ENCODE results near the gene MYO5C. TPM values are rescaled to one million over a fixed set of nuclear protein-coding genes. Genes with fewer than 3 reads are reported as not detected.

MYO5C gene
- total RNA-seq, 1 experiment from 2014 or later = 48.1 TPM

DNA sequence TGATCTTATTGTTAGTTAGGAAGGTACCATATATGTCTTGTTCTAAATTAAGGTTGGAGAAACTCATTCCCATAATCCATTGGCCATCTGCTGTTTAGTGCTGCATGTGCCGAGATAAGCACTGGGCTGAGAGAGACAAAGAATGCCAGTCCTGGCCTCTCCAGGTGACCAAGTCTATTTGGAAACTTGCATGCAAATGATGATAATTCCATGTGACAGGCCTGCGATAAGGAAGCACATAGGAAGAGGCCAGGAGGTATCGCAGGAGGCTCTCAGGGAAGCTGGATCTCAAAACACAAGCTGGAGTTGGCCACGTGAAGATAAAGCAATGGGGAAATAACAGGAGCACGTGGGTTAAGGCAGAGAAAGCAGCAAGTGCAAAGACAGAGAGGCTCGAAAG, 39.7 kb downstream of the MYO5C start:
- no peaks in the 10 kb centered on the region for H3K27me3 Mint-ChIP-seq (ENCODE audit: unreplicated experiment)
- peak overlapping the region; percentile 72 for H3K27ac Mint-ChIP-seq (ENCODE audit: unreplicated experiment)
- no peak overlapping the region for H3K4me3 Mint-ChIP-seq (ENCODE audit: low read depth, unreplicated experiment)
- CTCF ChIA-PET = interaction anchor here (1.1 to 2.4 kb wide), 3 partner anchors 15 to 133 kb away, joined by 3 to 9 read pairs (median 3); no protein-coding TSS in a partner anchor
- TF ChIP-seq, protein P1, sequence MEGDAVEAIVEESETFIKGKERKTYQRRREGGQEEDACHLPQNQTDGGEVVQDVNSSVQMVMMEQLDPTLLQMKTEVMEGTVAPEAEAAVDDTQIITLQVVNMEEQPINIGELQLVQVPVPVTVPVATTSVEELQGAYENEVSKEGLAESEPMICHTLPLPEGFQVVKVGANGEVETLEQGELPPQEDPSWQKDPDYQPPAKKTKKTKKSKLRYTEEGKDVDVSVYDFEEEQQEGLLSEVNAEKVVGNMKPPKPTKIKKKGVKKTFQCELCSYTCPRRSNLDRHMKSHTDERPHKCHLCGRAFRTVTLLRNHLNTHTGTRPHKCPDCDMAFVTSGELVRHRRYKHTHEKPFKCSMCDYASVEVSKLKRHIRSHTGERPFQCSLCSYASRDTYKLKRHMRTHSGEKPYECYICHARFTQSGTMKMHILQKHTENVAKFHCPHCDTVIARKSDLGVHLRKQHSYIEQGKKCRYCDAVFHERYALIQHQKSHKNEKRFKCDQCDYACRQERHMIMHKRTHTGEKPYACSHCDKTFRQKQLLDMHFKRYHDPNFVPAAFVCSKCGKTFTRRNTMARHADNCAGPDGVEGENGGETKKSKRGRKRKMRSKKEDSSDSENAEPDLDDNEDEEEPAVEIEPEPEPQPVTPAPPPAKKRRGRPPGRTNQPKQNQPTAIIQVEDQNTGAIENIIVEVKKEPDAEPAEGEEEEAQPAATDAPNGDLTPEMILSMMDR (IDR thresholded peaks at IDR 0.05; ENCODE audit: unreplicated experiment) = no peak
- peaks cover 44% of the 10 kb centered on the region for H3K4me1 Mint-ChIP-seq (ENCODE audit: low read depth, unreplicated experiment)
- DNase-seq = no peak
- intact Hi-C loops (cut with micrococcal nuclease; ENCODE audit: unreplicated experiment) = loop anchor here (1.0 to 10.0 kb wide), 6 partner anchors 33 to 479 kb away; partner anchors contain the start of genes ARPP19, ATOSA and MYO5A
- peaks cover 40% of the 10 kb centered on the region for H3K36me3 Mint-ChIP-seq (ENCODE audit: insufficient read depth, unreplicated experiment)
- no peaks in the 10 kb centered on the region for H3K9me3 Mint-ChIP-seq (ENCODE audit: low read depth, unreplicated experiment)
- BruUV-seq (replicated peaks) = no TSS peak

DNA sequence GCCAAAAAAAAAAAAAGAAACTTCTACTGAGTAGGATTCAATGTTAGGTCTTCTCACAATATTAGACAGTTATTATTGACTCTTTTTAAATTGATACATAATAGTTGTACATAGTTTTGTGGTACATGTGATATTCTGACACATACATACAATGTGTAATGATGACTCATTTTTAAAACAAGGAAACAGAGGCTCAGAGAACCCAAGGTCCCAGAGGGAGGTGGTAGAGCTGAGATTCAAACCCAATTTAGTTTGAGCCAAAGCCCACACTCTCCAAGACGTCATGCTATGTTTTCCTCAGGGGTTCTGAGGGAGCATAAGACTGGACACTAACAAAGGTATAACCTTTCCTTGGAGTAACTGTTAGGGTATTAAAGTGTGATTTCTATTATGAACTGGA, 40.6 kb downstream of the MYO5C start:
- no TSS peak for BruUV-seq (replicated peaks)
- peaks cover 52% of the 10 kb centered on the region for H3K4me1 Mint-ChIP-seq (ENCODE audit: low read depth, unreplicated experiment)

DNA sequence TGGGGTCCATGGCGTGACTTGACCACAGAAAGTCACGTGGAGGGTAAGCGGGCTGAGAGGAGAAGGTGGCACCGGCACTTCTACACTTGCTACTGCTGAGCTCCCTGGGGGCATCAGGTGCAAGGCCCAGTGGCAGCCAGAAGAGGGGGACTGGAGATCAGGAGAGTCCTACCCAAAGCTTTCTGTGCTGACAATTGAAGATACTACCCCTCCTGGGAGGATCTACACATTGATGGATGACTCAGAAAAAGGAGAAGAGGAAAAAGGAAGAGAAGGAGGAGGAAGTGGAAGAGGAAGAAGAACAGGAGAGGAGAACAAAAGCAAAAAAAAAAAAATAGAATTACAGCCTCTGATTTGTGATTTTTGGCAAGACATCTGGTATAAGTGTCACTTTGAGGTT, 41.2 kb downstream of the MYO5C start:
- Mint-ChIP-seq H3K27ac (ENCODE audit: unreplicated experiment) (peak overlapping the region; percentile 83), H3K36me3 (ENCODE audit: insufficient read depth, unreplicated experiment) (peaks cover 49% of the 10 kb centered on the region), H3K9me3 (ENCODE audit: low read depth, unreplicated experiment) (no peaks in the 10 kb centered on the region), H3K4me1 (ENCODE audit: low read depth, unreplicated experiment) (peaks cover 52% of the 10 kb centered on the region), H3K27me3 (ENCODE audit: unreplicated experiment) (no peaks in the 10 kb centered on the region), H3K4me3 (ENCODE audit: low read depth, unreplicated experiment) (peak overlapping the region; percentile 12)
- CTCF ChIA-PET = interaction anchor here (0.8 to 2.4 kb wide), 2 partner anchors 82 to 481 kb away, joined by 3 to 9 read pairs; no protein-coding TSS in a partner anchor
- no peak for DNase-seq
- TF ChIP-seq, protein P1 (IDR thresholded peaks at IDR 0.05; ENCODE audit: unreplicated experiment) = no peak
- BruUV-seq (replicated peaks) = no TSS peak
- intact Hi-C loops (cut with micrococcal nuclease; ENCODE audit: unreplicated experiment) = loop anchor here (10.0 kb wide), 3 partner anchors 270 to 420 kb away; partner anchors contain the start of genes ARPP19, ATOSA and MYO5A

More for the DNA sequence above, 40.6 kb downstream of the MYO5C start:
- Mint-ChIP-seq H3K36me3 (ENCODE audit: insufficient read depth, unreplicated experiment) (peaks cover 49% of the 10 kb centered on the region), H3K27ac (ENCODE audit: unreplicated experiment) (peak overlapping the region; percentile 83), H3K9me3 (ENCODE audit: low read depth, unreplicated experiment) (no peaks in the 10 kb centered on the region), H3K4me3 (ENCODE audit: low read depth, unreplicated experiment) (no peak overlapping the region), H3K27me3 (ENCODE audit: unreplicated experiment) (no peaks in the 10 kb centered on the region)
- CTCF ChIA-PET = interaction anchor here (0.8 to 2.4 kb wide), 2 partner anchors 81 to 481 kb away, joined by 3 to 9 read pairs; no protein-coding TSS in a partner anchor
- TF ChIP-seq, protein P1 (IDR thresholded peaks at IDR 0.05; ENCODE audit: unreplicated experiment) = no peak
- DNase-seq = no peak
- intact Hi-C loops (cut with micrococcal nuclease; ENCODE audit: unreplicated experiment) = loop anchor here (10.0 kb wide), 3 partner anchors 270 to 420 kb away; partner anchors contain the start of genes ARPP19, ATOSA and MYO5A

DNA sequence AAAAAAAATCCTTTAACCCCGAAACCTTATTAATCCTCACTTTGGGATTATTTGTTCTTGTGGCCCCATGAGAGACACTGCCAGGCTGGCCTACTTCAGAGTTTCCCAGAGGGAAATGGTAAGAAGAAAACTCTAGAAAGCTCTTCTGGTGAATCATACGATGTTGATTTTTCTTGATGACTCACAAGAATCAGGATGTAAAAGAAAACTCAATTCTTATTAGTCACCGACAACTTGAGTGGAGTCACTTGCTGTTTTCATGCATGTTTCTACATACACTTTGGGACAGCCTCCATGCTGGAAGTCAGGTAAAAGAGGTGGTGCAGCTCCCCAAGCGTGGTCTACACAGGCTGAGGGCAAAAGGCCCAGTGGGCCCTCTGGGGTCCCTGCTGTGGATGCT, 42.8 kb downstream of the MYO5C start:
- Mint-ChIP-seq H3K4me3 (ENCODE audit: low read depth, unreplicated experiment) (no peak overlapping the region), H3K27ac (ENCODE audit: unreplicated experiment) (peak overlapping the region; percentile 87), H3K9me3 (ENCODE audit: low read depth, unreplicated experiment) (no peaks in the 10 kb centered on the region), H3K27me3 (ENCODE audit: unreplicated experiment) (no peaks in the 10 kb centered on the region), H3K4me1 (ENCODE audit: low read depth, unreplicated experiment) (peaks cover 52% of the 10 kb centered on the region), H3K36me3 (ENCODE audit: insufficient read depth, unreplicated experiment) (peaks cover 44% of the 10 kb centered on the region)
- intact Hi-C loops (cut with micrococcal nuclease; ENCODE audit: unreplicated experiment) = loop anchor here (10.0 kb wide), 3 partner anchors 272 to 422 kb away; partner anchors contain the start of genes ARPP19, ATOSA and MYO5A
- TF ChIP-seq, protein P1 (IDR thresholded peaks at IDR 0.05; ENCODE audit: unreplicated experiment) = no peak
- no TSS peak for BruUV-seq (replicated peaks)
- CTCF ChIA-PET = interaction anchor here (0.6 to 1.8 kb wide), 5 partner anchors 9 to 553 kb away, joined by 3 to 8 read pairs (median 3); no protein-coding TSS in a partner anchor
- peak; percentile 30 for DNase-seq

All from Calu3 (cell line).